ENCODE measurements around the gene TTC32.
"Not testable (repeated sequence)": the region's sequence is repeated elsewhere in the genome, so short reads cannot be mapped to it uniquely, and the experiment has no call there.

TTC32 gene

DNA sequence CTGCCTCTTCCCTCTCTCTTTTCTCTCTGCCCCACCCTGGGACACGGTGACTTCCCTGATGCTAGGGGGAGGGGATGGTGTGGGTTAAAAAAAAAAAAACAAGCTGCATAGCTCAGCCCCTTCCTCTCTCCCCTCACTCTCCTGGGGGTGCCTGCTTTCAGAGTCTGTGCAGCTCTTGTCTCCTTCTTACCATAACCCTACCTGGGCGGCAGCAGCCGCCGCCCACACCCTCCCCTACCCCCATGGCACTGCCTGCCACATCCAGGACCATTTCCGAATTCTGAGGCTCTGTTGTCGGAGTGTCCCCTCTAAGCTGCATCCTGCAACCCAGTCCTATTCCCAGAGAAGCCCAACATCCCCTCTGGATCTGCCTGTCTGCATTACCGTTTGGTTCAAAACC, 16.0 kb downstream of the TTC32 start:
- Histone ChIP-seq H3K4me1 (ENCODE audit: control insufficient read depth, insufficient read depth, low read length, unreplicated experiment) (no peaks in the 10 kb centered on the region), H3K27ac (ENCODE audit: low read depth, low read length) (no peak overlapping the region), H3K4me3 (ENCODE audit: low read depth, low read length) (no peak overlapping the region), H3K36me3 (ENCODE audit: insufficient read depth, low read length) (no peaks in the 10 kb centered on the region), H2AFZ (ENCODE audit: low read length, unreplicated experiment) (no peak overlapping the region), H3K79me2 (ENCODE audit: control insufficient read depth, insufficient read depth, low read length, unreplicated experiment) (no peaks in the 10 kb centered on the region), H3K27me3 (ENCODE audit: insufficient read depth, low read length) (no peaks in the 10 kb centered on the region)

DNA sequence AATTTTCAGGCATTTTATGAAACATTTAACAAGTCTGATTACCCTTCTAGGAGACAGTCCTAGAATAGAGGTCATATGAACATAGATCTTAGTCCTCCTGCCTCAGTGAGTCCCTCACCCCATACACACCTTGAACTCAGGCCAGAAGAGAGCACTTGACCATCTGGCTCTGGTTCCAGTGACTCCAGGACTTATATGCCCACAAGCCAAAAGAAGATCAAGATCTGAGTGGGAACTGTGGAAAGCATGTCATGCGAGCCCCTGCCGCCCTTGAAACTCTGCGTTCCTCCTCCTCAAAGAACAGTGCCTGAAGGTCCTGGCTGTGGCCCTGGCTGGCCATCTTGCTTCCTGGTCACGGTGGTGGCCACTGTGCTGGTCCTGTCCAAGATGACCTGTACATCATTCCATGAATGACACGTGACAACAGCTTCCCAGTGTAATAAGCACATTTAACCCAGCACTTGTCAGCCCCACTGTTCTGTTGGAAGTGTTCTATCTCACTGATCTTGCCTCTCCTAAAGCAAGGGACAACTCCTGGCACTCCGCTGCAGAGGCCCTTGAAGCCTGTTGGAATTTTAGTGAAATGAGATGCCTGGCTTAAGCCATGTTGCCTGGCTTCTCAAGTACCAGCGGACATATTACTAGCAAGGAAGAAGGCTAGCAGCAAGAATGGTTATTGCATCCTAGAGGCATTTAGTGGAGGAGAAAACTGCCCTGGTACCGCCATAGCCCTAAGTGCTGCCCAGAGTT, 17.6 kb downstream of the TTC32 start:
- H3K4me3 ChIP-seq (ENCODE audit: low read depth, low read length), result no peak overlapping the region
- no peak overlapping the region for H2AFZ ChIP-seq (ENCODE audit: low read length, unreplicated experiment)
- H3K36me3 ChIP-seq (ENCODE audit: insufficient read depth, low read length), result no peaks in the 10 kb centered on the region
- H3K27me3 ChIP-seq (ENCODE audit: insufficient read depth, low read length), result no peaks in the 10 kb centered on the region
- no peaks in the 10 kb centered on the region for H3K4me1 ChIP-seq (ENCODE audit: control insufficient read depth, insufficient read depth, low read length, unreplicated experiment)
- H3K27ac ChIP-seq (ENCODE audit: low read depth, low read length), result no peak overlapping the region
- H3K79me2 ChIP-seq (ENCODE audit: control insufficient read depth, insufficient read depth, low read length, unreplicated experiment), result no peaks in the 10 kb centered on the region

DNA sequence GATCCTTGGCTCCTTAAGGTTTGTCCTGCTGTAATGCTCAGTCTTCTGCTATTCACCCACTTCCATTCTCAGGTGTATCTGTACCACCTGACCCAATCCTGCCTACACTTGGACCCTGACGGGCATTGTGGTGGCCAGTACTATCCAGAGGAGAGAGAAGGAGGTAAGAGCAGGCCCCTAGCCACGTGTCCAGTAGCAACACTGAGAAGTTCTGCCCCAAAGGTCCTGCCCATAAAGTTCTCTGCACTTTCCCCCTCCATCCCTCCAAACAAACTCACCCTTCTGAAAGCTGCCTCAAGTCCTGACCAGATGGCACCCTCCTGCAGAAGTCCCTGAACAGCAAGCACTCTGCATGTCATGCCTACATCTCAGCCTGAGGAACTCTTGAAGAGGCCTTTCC, 18.3 kb downstream of the TTC32 start:
- Histone ChIP-seq H2AFZ (ENCODE audit: low read length, unreplicated experiment) (no peak overlapping the region), H3K36me3 (ENCODE audit: insufficient read depth, low read length) (no peaks in the 10 kb centered on the region), H3K27me3 (ENCODE audit: insufficient read depth, low read length) (no peaks in the 10 kb centered on the region), H3K27ac (ENCODE audit: low read depth, low read length) (no peak overlapping the region), H3K4me3 (ENCODE audit: low read depth, low read length) (no peak overlapping the region), H3K4me1 (ENCODE audit: control insufficient read depth, insufficient read depth, low read length, unreplicated experiment) (no peaks in the 10 kb centered on the region), H3K79me2 (ENCODE audit: control insufficient read depth, insufficient read depth, low read length, unreplicated experiment) (no peaks in the 10 kb centered on the region)

DNA sequence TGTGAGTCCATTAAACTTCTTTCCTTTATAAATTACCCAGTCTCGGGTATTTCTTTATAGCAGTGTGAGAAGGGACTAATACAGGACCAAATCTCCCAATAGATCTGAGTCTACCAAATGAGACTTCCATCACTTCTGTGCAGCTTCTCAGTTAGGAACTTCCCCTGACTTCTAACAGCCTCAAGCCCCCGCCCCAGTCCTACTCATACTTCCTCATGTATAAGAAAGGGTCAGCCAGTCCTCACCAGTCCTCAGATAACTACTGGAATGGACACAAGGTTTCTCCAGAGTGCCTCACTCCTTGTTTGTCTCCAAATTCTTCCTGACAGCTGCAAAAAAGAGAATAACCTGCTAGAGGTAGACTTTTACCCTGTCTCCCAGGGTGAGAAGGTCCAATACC, 19.5 kb downstream of the TTC32 start:
- H3K27ac ChIP-seq (ENCODE audit: low read depth, low read length), result no peak overlapping the region
- H3K36me3 ChIP-seq (ENCODE audit: insufficient read depth, low read length), result no peaks in the 10 kb centered on the region
- H3K79me2 ChIP-seq (ENCODE audit: control insufficient read depth, insufficient read depth, low read length, unreplicated experiment), result no peaks in the 10 kb centered on the region
- no peak overlapping the region for H3K4me3 ChIP-seq (ENCODE audit: low read depth, low read length)
- no peak overlapping the region for H2AFZ ChIP-seq (ENCODE audit: low read length, unreplicated experiment)
- no peaks in the 10 kb centered on the region for H3K27me3 ChIP-seq (ENCODE audit: insufficient read depth, low read length)
- H3K4me1 ChIP-seq (ENCODE audit: control insufficient read depth, insufficient read depth, low read length, unreplicated experiment), result no peaks in the 10 kb centered on the region

DNA sequence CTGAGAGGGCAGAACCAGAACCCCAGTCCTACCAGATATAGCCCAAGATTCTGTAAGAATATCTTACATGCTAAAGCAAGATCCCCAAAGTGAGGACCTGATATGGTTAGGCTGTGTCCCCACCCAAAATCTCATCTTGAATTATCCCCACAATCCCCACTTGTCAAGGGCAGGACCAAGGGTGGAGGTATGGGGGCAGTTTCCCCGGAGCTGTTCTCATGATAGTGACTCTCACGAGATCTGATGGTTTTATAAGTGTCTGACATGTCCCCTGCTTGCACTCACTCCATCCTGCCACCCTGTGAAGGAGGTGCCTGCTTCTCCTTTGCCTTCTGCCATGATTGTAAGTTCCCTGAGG, 19.9 kb downstream of the TTC32 start:
- Histone ChIP-seq H3K27ac (ENCODE audit: low read depth, low read length) (no peak overlapping the region), H2AFZ (ENCODE audit: low read length, unreplicated experiment) (no peak overlapping the region), H3K4me1 (ENCODE audit: control insufficient read depth, insufficient read depth, low read length, unreplicated experiment) (no peaks in the 10 kb centered on the region), H3K4me3 (ENCODE audit: low read depth, low read length) (no peak overlapping the region), H3K36me3 (ENCODE audit: insufficient read depth, low read length) (no peaks in the 10 kb centered on the region), H3K79me2 (ENCODE audit: control insufficient read depth, insufficient read depth, low read length, unreplicated experiment) (no peaks in the 10 kb centered on the region), H3K27me3 (ENCODE audit: insufficient read depth, low read length) (no peaks in the 10 kb centered on the region)

DNA sequence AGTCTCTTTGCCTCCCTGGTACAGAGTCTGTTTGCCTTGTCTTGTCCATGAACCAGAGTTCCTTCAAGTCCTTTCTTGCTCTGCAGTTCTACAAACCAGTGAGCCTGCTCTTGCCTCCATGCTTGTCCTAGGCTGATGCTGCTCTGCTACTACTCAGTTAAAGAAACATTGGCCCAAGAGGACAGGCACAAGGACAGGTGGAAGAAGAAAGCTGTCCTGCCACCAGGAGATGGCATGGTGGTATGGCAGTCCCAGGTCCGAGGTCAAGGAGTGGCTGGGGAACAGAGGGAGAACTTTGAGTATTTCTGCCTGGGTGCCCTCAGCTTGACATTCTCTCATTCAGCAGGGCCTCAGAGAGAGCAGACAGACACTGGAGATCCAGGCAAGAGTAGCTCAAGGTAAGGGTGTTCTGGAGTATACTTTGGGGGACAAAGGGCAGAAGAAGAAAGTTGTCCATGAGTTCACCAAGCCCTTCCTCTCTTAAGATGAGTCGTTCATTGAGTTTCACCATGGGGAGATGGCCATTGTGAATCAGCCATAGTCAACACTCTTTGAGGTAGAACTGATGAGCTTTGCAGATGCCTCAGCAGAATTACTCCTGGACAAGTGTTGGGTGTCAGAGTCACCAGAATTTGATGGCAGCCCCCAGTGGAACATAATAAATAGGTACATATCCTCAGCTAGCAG, 20.4 kb downstream of the TTC32 start:
- Histone ChIP-seq H3K27ac (ENCODE audit: low read depth, low read length) (no peak overlapping the region), H3K36me3 (ENCODE audit: insufficient read depth, low read length) (0 out of 2 replicates have a peak, but pooled peaks cover 3% of the 10 kb centered on the region), H3K79me2 (ENCODE audit: control insufficient read depth, insufficient read depth, low read length, unreplicated experiment) (no peaks in the 10 kb centered on the region), H3K4me3 (ENCODE audit: low read depth, low read length) (no peak overlapping the region), H3K27me3 (ENCODE audit: insufficient read depth, low read length) (no peaks in the 10 kb centered on the region), H3K4me1 (ENCODE audit: control insufficient read depth, insufficient read depth, low read length, unreplicated experiment) (no peaks in the 10 kb centered on the region), H2AFZ (ENCODE audit: low read length, unreplicated experiment) (no peak overlapping the region)

DNA sequence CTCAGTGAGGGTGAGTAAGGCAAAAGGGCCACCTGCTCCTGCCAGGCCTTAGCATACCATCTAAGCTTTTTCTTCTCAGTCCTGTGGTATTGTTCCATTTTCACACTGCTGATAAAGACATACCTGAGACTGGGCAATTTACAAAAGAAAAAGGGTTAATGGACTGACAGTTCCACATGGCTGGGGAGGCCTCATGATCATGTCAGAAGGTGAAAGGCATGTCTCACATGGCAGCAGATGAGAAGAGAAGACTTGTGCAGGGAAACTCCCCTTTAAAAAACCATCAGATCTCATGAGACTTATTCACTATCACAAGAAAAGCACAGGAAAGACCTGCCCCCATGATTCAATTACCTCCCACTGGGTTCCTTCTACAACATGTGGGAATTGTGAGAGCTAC, 21.6 kb downstream of the TTC32 start:
- H3K27me3 ChIP-seq (ENCODE audit: insufficient read depth, low read length); H2AFZ ChIP-seq (ENCODE audit: low read length, unreplicated experiment); H3K79me2 ChIP-seq (ENCODE audit: control insufficient read depth, insufficient read depth, low read length, unreplicated experiment); H3K27ac ChIP-seq (ENCODE audit: low read depth, low read length); H3K36me3 ChIP-seq (ENCODE audit: insufficient read depth, low read length); H3K4me1 ChIP-seq (ENCODE audit: control insufficient read depth, insufficient read depth, low read length, unreplicated experiment); H3K4me3 ChIP-seq (ENCODE audit: low read depth, low read length): not testable (repeated sequence)

DNA sequence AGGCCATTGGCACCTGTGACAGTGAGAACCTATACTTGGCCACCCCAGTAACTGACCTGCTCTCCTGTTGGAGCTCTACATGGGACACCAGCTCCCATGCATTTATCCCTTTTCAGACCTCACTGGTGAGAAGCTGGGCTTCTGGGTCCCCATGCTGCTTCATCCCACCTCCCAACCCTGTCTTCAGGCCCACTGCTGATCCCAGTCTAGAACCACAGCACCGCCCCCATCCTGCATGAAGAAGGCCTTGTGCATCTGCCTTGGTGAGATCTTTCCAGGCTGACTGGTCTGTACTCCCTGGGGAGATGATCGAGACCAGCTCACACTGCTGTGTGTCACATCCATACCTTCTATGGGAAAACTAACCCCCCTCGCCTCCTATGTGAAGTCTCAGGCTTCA, 22.7 kb downstream of the TTC32 start:
- H3K4me1 ChIP-seq (ENCODE audit: control insufficient read depth, insufficient read depth, low read length, unreplicated experiment), result no peaks in the 10 kb centered on the region
- 0 out of 2 replicates have a peak, but pooled peaks cover 3% of the 10 kb centered on the region for H3K36me3 ChIP-seq (ENCODE audit: insufficient read depth, low read length)
- H3K4me3 ChIP-seq (ENCODE audit: low read depth, low read length), result no peak overlapping the region
- H3K79me2 ChIP-seq (ENCODE audit: control insufficient read depth, insufficient read depth, low read length, unreplicated experiment), result no peaks in the 10 kb centered on the region
- no peak overlapping the region for H2AFZ ChIP-seq (ENCODE audit: low read length, unreplicated experiment)
- H3K27ac ChIP-seq (ENCODE audit: low read depth, low read length), result no peak overlapping the region
- H3K27me3 ChIP-seq (ENCODE audit: insufficient read depth, low read length), result no peaks in the 10 kb centered on the region

DNA sequence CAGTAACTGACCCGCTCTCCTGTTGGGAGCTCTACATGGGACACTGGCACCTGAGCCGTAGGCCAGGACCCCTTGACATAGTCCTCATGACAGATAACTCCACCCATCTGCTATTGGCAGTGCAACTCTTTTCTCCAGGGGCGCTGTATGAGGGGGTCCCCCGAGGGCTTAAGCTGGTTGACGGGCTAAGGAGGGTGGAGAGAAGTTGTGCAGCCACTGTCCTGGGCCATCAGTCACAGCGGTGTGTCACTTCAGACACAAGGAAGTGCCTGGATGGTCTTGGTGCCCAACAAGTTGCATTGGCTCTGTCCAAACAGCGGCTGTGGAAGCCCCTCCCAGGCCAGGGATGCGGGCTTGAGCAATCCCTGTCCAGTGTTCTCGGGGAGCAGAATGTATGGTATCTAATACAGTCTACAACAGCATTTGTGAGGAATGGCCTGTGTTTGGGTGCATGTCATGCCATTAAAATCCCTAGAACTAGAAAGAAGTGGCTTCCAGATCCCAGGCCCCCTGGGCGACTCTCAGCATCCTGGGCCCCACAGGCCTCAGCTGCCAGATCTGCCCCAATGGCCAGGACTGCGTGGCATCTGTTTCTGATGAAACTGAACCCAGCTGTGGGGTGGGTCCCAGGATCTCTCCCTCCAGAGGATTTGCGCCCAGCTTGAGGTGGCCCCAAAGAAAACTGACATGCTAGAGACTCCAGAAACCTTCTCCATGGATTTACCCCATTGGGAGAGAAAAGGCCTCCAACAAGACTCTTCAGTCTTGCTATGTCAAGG, 23.3 kb downstream of the TTC32 start:
- Histone ChIP-seq H3K27ac (ENCODE audit: low read depth, low read length) (no peak overlapping the region), H3K79me2 (ENCODE audit: control insufficient read depth, insufficient read depth, low read length, unreplicated experiment) (no peaks in the 10 kb centered on the region), H3K4me1 (ENCODE audit: control insufficient read depth, insufficient read depth, low read length, unreplicated experiment) (no peaks in the 10 kb centered on the region), H3K27me3 (ENCODE audit: insufficient read depth, low read length) (no peaks in the 10 kb centered on the region), H2AFZ (ENCODE audit: low read length, unreplicated experiment) (no peak overlapping the region), H3K36me3 (ENCODE audit: insufficient read depth, low read length) (0 out of 2 replicates have a peak, but pooled peaks cover 3% of the 10 kb centered on the region), H3K4me3 (ENCODE audit: low read depth, low read length) (no peak overlapping the region)

DNA sequence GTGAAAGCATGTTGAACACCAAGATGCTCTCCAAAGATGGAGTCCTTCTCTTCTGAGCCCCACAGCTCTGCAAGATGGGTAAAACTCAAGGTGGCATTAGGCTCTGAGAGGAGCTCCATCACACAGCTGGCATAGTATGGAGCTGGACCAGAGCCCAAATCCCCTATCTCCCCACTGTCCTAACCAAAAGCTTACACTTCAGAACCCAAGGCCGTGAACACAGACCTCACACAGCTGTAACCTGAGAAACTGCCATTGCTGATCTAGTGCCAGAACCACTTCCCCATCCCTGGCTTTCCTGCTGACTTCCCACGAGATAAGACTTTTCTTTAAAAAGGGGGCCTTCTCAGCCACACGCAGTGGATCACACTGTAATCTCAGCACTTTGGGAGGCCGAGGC, 25.0 kb downstream of the TTC32 start:
- H2AFZ ChIP-seq (ENCODE audit: low read length, unreplicated experiment), result no peak overlapping the region
- no peaks in the 10 kb centered on the region for H3K4me1 ChIP-seq (ENCODE audit: control insufficient read depth, insufficient read depth, low read length, unreplicated experiment)
- no peaks in the 10 kb centered on the region for H3K79me2 ChIP-seq (ENCODE audit: control insufficient read depth, insufficient read depth, low read length, unreplicated experiment)
- H3K4me3 ChIP-seq (ENCODE audit: low read depth, low read length), result no peak overlapping the region
- 0 out of 2 replicates have a peak, but pooled peaks cover 3% of the 10 kb centered on the region for H3K36me3 ChIP-seq (ENCODE audit: insufficient read depth, low read length)
- H3K27ac ChIP-seq (ENCODE audit: low read depth, low read length), result no peak overlapping the region
- no peaks in the 10 kb centered on the region for H3K27me3 ChIP-seq (ENCODE audit: insufficient read depth, low read length)

Measured in ACC112 (cell line).